ENCODE results near the gene EHD2.
"Not testable (repeated sequence)": the region's sequence is repeated elsewhere in the genome, so short reads cannot be mapped to it uniquely, and the experiment has no call there.

DNA sequence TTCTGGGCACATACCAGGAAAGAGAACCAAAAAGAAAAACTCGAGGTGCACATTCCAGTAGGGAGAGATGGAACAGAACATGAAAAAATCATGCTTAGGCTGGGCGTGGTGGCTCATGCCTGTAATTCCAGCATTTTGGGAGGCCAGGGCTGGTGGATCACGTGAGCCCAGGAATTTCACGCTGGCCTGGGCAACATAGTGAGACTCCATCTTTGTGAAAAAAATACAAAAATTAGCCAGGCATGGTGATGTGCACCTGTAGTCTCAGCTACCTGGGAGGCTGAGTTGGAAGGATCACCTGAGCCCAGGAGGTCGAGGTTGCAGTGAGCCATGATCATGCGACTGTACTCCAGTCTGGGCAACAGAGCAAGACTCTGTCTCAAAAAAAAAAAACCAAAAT is 58.1 kb downstream of the EHD2 start:
- not testable (repeated sequence) for TF ChIP-seq MXI1 (IDR thresholded peaks at IDR 0.05; ENCODE audit: borderline replicate concordance, low read depth, low read length); RFX5 (IDR thresholded peaks at IDR 0.05; ENCODE audit: low read depth, low read length); MAZ (IDR thresholded peaks at IDR 0.05; ENCODE audit: borderline replicate concordance, low read depth, low read length); POLR2A (IDR thresholded peaks at IDR 0.05; ENCODE audit: low read depth, low read length); RAD21 (IDR thresholded peaks at IDR 0.05; ENCODE audit: low read length)
- TF ChIP-seq, protein P1, sequence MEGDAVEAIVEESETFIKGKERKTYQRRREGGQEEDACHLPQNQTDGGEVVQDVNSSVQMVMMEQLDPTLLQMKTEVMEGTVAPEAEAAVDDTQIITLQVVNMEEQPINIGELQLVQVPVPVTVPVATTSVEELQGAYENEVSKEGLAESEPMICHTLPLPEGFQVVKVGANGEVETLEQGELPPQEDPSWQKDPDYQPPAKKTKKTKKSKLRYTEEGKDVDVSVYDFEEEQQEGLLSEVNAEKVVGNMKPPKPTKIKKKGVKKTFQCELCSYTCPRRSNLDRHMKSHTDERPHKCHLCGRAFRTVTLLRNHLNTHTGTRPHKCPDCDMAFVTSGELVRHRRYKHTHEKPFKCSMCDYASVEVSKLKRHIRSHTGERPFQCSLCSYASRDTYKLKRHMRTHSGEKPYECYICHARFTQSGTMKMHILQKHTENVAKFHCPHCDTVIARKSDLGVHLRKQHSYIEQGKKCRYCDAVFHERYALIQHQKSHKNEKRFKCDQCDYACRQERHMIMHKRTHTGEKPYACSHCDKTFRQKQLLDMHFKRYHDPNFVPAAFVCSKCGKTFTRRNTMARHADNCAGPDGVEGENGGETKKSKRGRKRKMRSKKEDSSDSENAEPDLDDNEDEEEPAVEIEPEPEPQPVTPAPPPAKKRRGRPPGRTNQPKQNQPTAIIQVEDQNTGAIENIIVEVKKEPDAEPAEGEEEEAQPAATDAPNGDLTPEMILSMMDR (conservative IDR thresholded peaks at IDR 0.05; ENCODE audit: low read depth, low read length): not testable (repeated sequence)

Measured in IMR-90 (cell line).